Prostate gland (tissue), 2 donors: Measurements from ENCODE around the gene ZDHHC11. TPM values are rescaled to one million over a fixed set of nuclear protein-coding genes. Genes with fewer than 3 reads are reported as not detected.
"Not testable (repeated sequence)": the region's sequence is repeated elsewhere in the genome, so short reads cannot be mapped to it uniquely, and the experiment has no call there.

ENCODE experiments used
- DNase-seq: peaks from one replicate; pipeline ENCODE4 v3.0.0-alpha.2; 2019; ENCODE audit warnings: low spot score
- H3K27ac ChIP-seq, 2 donors: fragments of 200-600 bp; sonication (generic); 2 replicates each; pipeline ENCODE4 v1.5.1; 2017 to 2019
- H3K27me3 ChIP-seq: fragments of 200-600 bp; sonication (generic); replicated peaks from 2 replicates; pipeline ENCODE4 v1.5.1; 2019; ENCODE audit not compliant: insufficient read depth
- H3K36me3 ChIP-seq, 2 donors: fragments of 200-600 bp; sonication (generic); 1 replicate in 1 of 2; 2 replicates in 1 of 2; pipeline versions ENCODE4 v1.5.1 to v1.8.1; 2017 to 2019
- H3K4me1 ChIP-seq: fragments of 200-600 bp; sonication (generic); replicated peaks from 2 replicates; pipeline ENCODE4 v1.5.1; 2019
- H3K4me3 ChIP-seq, 2 donors: fragments of 200-600 bp; sonication (generic); 2 replicates each; pipeline ENCODE4 v1.5.1; 2017 to 2019
- H3K9me3 ChIP-seq: fragments of 200-600 bp; sonication (generic); 2 replicates; pipeline ENCODE4 v1.5.1; 2017
- POLR2A ChIP-seq: fragments of 450-650 bp; IDR thresholded peaks from one replicate; pipeline ENCODE4 v1.6.1; 2016; ENCODE audit warnings: antibody characterized with exemption, mild to moderate bottlenecking
- POLR2AphosphoS5 ChIP-seq: sonication (generic); formaldehyde crosslinking; IDR thresholded peaks from one replicate; pipeline ENCODE4 v1.6.1; 2017; ENCODE audit warnings: antibody characterized with exemption
- WGBS: methylation state at CpG from one replicate; pipeline ENCODE4 v1.1.5; 2018; 5-methylcytosine and 5-hydroxymethylcytosine counted together
- intact Hi-C: fragments of 100-400 bp; cut with DNase I; formaldehyde crosslinking; loops from one replicate; pipeline ENCODE4 v1.14.2; 2022
- total RNA-seq, 2 donors: library from RNA; depleted of rRNA; stranded (reverse); fragments of >200 nt; gene quantifications; one replicate each; pipeline ENCODE4 v1.1.0, GENCODE V29; 2016
- TF ChIP-seq, protein P1 (sequence below), 4 experiments: fragments of 200-600 bp in 2 of 4; fragments of 450-650 bp in 2 of 4; sonication (generic) in 2 of 4; IDR thresholded peaks; 1 replicate in 3 of 4; 2 replicates in 1 of 4; pipeline ENCODE4 v1.5.1; 2016 to 2019; ENCODE audit warnings: antibody characterized with exemption in 4 of 4, mild to moderate bottlenecking in 2 of 4, moderate library complexity in 2 of 4

ZDHHC11 gene
- total RNA-seq, 2 donors from 2014 or later: 1.2 to 9.8 TPM

DNA sequence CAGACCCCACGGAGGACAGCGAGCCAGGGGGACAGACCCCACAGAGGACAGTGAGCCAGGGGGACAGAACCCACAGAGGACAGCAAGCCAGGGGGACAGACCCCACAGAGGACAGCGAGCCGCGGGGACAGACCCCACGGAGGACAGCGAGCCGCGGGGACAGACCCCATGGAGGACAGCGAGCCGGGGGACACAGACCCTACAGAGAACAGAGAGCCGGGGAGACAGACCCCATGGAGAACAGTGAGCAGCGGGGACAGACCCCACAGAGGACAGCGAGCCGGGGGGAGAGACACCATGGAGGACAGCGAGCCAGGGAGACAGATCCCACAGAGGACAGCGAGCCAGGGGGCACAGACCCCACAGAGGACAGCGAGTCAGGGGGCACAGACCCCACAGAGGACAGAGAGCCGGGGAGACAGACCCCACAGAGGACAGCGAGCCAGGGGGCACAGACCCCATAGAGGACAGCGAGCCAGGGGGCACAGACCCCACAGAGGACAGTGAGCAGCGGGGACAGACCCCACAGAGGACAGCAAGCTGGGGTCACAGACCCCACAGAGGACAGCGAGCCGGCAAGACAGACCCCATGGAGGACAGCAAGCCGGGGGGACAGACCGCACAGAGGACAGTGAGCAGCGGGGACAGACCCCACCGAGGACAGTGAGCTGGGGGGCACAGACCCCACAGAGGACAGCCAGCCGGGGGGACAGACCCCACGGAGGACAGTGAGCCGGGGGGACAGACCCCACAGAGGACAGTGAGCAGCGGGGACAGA is 4.4 kb upstream of the ZDHHC11 start:
- H3K4me1 ChIP-seq: no peaks in the 10 kb centered on the region
- H3K9me3 ChIP-seq: no peaks in the 10 kb centered on the region
- 84% methylated on average over 32 of the region's 32 CpGs for WGBS
- intact Hi-C loops: no loop called here
- TF ChIP-seq POLR2AphosphoS5 (no peak), POLR2A (no peak)
- TF ChIP-seq, protein P1, sequence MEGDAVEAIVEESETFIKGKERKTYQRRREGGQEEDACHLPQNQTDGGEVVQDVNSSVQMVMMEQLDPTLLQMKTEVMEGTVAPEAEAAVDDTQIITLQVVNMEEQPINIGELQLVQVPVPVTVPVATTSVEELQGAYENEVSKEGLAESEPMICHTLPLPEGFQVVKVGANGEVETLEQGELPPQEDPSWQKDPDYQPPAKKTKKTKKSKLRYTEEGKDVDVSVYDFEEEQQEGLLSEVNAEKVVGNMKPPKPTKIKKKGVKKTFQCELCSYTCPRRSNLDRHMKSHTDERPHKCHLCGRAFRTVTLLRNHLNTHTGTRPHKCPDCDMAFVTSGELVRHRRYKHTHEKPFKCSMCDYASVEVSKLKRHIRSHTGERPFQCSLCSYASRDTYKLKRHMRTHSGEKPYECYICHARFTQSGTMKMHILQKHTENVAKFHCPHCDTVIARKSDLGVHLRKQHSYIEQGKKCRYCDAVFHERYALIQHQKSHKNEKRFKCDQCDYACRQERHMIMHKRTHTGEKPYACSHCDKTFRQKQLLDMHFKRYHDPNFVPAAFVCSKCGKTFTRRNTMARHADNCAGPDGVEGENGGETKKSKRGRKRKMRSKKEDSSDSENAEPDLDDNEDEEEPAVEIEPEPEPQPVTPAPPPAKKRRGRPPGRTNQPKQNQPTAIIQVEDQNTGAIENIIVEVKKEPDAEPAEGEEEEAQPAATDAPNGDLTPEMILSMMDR (IDR thresholded peaks at IDR 0.05): no peak
- no peak overlapping the region for H3K4me3 ChIP-seq
- peaks cover 8% of the 10 kb centered on the region for H3K27me3 ChIP-seq
- no peak overlapping the region for H3K27ac ChIP-seq
- no peaks in the 10 kb centered on the region for H3K36me3 ChIP-seq
- no peak for DNase-seq

DNA sequence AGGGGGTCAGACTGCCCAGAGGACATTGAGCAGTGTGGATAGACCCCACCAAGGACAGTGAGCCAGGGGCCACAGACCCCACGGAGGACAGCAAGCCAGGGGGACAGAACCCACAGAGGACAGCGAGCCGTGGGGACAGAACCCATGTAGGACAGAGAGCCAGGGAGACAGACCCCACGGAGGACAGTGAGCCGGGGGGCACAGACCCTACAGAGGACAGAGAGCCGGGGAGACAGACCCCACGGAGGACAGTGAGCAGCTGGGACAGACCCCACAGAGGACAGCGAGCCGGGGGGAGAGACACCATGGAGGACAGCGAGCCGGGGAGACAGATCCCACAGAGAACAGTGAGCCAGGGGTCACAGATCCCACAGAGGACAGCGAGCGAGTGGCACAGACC is 3.4 kb upstream of the ZDHHC11 start:
- no peak for DNase-seq
- Histone ChIP-seq H3K4me3 (no peak overlapping the region), H3K27me3 (peaks cover 13% of the 10 kb centered on the region), H3K9me3 (no peaks in the 10 kb centered on the region), H3K27ac (no peak overlapping the region), H3K4me1 (no peaks in the 10 kb centered on the region), H3K36me3 (no peaks in the 10 kb centered on the region)
- TF ChIP-seq, protein P1 (IDR thresholded peaks at IDR 0.05): no peak
- intact Hi-C loops: no loop called here
- 81% methylated on average over 13 of the region's 13 CpGs for WGBS

DNA sequence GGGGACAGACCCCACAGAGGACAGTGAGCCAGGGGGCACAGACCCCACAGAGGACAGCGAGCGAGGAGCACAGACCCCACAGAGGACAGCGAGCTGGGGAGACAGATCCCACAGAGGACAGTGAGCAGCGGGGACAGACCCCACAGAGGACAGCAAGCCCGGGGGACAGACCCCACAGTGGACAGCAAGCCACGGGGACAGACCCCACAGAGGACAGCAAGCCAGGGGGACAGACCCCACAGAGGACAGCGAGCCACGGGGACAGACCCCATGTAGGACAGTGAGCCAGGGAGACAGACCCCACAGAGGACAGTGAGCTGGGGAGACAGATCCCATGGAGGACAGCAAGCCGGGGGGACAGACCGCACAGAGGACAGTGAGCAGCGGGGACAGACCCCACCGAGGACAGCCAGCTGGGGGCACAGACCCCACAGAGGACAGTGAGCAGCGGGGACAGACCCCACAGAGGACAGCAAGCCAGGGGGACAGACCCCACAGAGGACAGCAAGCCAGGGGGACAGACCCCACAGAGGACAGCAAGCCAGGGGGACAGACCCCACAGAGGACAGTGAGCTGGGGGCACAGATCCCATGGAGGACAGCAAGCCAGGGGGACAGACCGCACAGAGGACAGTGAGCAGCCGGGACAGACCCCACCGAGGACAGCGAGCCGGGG is 2.8 kb upstream of the ZDHHC11 start:
- H3K4me3 ChIP-seq, H3K27ac ChIP-seq, H3K9me3 ChIP-seq, intact Hi-C loops, H3K4me1 ChIP-seq, DNase-seq, H3K36me3 ChIP-seq: not testable (repeated sequence)
- peaks cover 13% of the 10 kb centered on the region for H3K27me3 ChIP-seq
- WGBS: 82% methylated on average over 18 of the region's 18 CpGs

DNA sequence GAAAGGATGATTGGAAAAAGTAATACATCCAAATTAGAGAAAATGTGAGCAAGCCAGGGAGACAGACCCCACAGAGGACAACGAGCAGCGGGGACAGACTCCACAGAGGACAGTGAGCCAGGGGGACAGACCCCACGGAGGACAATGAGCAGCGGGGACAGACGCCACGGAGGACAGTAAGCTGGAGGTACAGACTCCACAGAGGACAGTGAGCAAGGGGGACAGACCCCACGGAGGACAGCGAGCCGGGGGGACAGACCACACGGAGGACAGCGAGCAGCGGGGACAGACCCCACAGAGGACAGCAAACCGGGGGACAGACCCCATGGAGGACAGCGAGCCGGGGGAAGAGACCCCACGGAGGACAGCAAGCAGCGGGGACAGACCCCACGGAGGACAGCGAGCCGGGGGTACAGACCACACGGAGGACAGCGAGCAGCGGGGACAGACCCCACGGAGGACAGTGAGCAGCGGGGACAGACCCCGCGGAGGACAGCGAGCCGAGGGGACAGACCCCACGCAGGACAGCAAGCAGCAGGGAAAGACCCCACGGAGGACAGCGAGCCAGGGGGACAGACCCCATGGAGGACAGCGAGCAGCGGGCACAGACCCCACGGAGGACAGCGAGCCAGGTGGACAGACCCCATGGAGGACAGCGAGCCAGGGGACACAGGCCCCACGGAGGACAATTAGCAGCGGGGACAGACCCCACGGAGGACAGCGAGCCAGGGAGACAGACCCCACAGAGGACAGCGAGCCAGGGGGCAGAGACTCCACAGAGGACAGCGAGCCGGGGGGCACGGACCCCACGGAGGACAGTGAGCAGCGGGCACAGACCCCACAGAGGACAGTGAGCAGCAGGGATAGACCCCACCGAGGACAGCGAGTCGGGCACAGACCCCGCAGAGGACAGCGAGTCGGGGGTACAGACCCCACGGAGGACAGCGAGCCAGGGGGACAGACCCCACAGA is 1.9 kb upstream of the ZDHHC11 start:
- 89% methylated on average over 55 of the region's 55 CpGs for WGBS
- intact Hi-C loops: no loop called here
- no peak for TF ChIP-seq POLR2AphosphoS5
- H3K27me3 ChIP-seq: peaks cover 13% of the 10 kb centered on the region
- no peak overlapping the region for H3K4me3 ChIP-seq
- H3K36me3 ChIP-seq: no peaks in the 10 kb centered on the region
- H3K9me3 ChIP-seq: no peaks in the 10 kb centered on the region
- no peaks in the 10 kb centered on the region for H3K4me1 ChIP-seq
- DNase-seq: no peak
- H3K27ac ChIP-seq: no peak overlapping the region

DNA sequence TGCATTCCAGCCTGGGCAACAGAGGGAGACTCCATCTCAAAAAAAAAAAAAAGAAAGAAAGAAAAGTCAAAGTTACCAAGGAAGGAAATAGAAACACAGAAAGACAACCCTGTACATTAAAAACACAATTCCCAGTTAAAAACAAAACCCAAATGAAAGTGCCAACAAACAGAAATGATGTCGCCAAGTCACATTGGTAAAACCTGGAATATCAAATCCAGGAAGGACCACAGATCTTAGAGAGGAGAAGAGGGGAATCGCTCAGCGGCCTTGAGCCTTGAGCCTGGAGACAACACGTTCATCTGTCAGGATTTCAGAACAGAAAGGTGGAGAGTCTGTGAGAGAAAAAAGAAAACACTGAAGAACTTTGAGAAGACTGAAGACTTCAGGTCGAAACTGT is 1.2 kb upstream of the ZDHHC11 start:
- intact Hi-C loops: no loop called here
- Histone ChIP-seq H3K4me1 (no peaks in the 10 kb centered on the region), H3K36me3 (no peaks in the 10 kb centered on the region), H3K27ac (no peak overlapping the region), H3K9me3 (no peaks in the 10 kb centered on the region), H3K4me3 (no peak overlapping the region), H3K27me3 (peaks cover 13% of the 10 kb centered on the region)
- 58% methylated on average over 5 of the region's 5 CpGs for WGBS
- TF ChIP-seq, protein P1 (IDR thresholded peaks at IDR 0.05): no peak
- no peak for TF ChIP-seq POLR2A
- TF ChIP-seq POLR2AphosphoS5: no peak
- no peak for DNase-seq
